Caco-2 (cell line): Measurements from ENCODE around the gene PFKFB3. TPM values are rescaled to one million over a fixed set of nuclear protein-coding genes. Genes with fewer than 3 reads are reported as not detected.

Experiments used
- BruUV-seq: library from RNA; stranded (reverse); fragments of 400-500 nt; replicated peaks from 2 replicates; lab custom pipeline; 2021; lab: Mats Ljungman, UMichigan
- CTCF ChIA-PET: fragments of 300-600 bp; sonication (Branson Sonifier 250); formaldehyde crosslinking; loops from one replicate; lab custom pipeline; 2022; ENCODE audit warnings: antibody characterized with exemption; lab: Charles Lee
- POLR2A ChIA-PET: fragments of 300-600 bp; sonication (Branson Sonifier 250); formaldehyde crosslinking; loops from one replicate; lab custom pipeline; 2022; ENCODE audit warnings: antibody characterized with exemption; lab: Charles Lee
- DNase-seq, 2 experiments: peaks; one replicate each; pipeline versions ENCODE4 v3.0.0 to v3.0.0-alpha.2; 2020 to 2022
- H3K27me3 ChIP-seq: replicated peaks from 2 replicates; pipeline ENCODE4 v1.6.0; 2011; ENCODE audit warnings: low read length; ENCODE audit not compliant: control insufficient read depth, insufficient read depth
- H3K36me3 ChIP-seq: 2 replicates; pipeline ENCODE4 v1.5.1; 2011; ENCODE audit warnings: low read length; ENCODE audit not compliant: control insufficient read depth, insufficient read depth
- H3K4me1 ChIP-seq: fragments of 250-450 bp; sonication (Bioruptor Pico); 2 replicates; pipeline ENCODE4 v1.5.1; 2020; ENCODE audit warnings: mild to moderate bottlenecking
- H3K4me3 ChIP-seq: 2 replicates; pipeline ENCODE4 v1.5.1; 2011; ENCODE audit warnings: low read depth, mild to moderate bottlenecking, control low read depth, low read length
- H3K9me3 ChIP-seq: fragments of 250-450 bp; sonication (Bioruptor Pico); 2 replicates; pipeline ENCODE4 v1.5.1; 2020; ENCODE audit warnings: mild to moderate bottlenecking, moderate library complexity
- H3K27ac Mint-ChIP-seq: one replicate; pipeline ENCODE4 v1.8.0; 2022; ENCODE audit warnings: mixed read lengths; ENCODE audit not compliant: unreplicated experiment
- H3K27me3 Mint-ChIP-seq: one replicate; pipeline ENCODE4 v1.8.0; 2022; ENCODE audit warnings: mixed read lengths; ENCODE audit not compliant: insufficient read depth, unreplicated experiment
- H3K36me3 Mint-ChIP-seq: one replicate; pipeline ENCODE4 v1.8.0; 2022; ENCODE audit warnings: mild to moderate bottlenecking, mixed read lengths; ENCODE audit not compliant: insufficient read depth, unreplicated experiment
- H3K4me1 Mint-ChIP-seq: one replicate; pipeline ENCODE4 v1.8.0; 2022; ENCODE audit warnings: low read depth, mixed read lengths; ENCODE audit not compliant: unreplicated experiment
- H3K4me3 Mint-ChIP-seq: one replicate; pipeline ENCODE4 v1.8.0; 2022; ENCODE audit warnings: mild to moderate bottlenecking, moderate library complexity, mixed read lengths; ENCODE audit not compliant: unreplicated experiment
- H3K9me3 Mint-ChIP-seq: one replicate; pipeline ENCODE4 v1.8.0; 2022; ENCODE audit warnings: mixed read lengths; ENCODE audit not compliant: unreplicated experiment
- CTCF ChIP-seq, 2 experiments: fragments of 200-600 bp in 1 of 2; IDR thresholded peaks; 1 replicate in 1 of 2; 2 replicates in 1 of 2; pipeline versions ENCODE4 v1.5.1 to v1.8.0; 2011 to 2022; ENCODE audit warnings: antibody characterized with exemption in 1 of 2, control low read depth in 1 of 2, inconsistent platforms in 1 of 2, low read depth in 1 of 2, low read length in 1 of 2, mild to moderate bottlenecking in 1 of 2, moderate library complexity in 1 of 2; ENCODE audit not compliant: insufficient read depth in 1 of 2, severe bottlenecking in 1 of 2, unreplicated experiment in 1 of 2
- intact Hi-C: fragments of 100-400 bp; cut with micrococcal nuclease; formaldehyde crosslinking; loops from one replicate; pipeline ENCODE4 v1.10.0; 2022; ENCODE audit not compliant: unreplicated experiment
- total RNA-seq: library from RNA; stranded (reverse); gene quantifications from 2 replicates; pipeline ENCODE4 v1.2.3, GENCODE V29; 2022

The PFKFB3 gene
- total RNA-seq, 1 experiment from 2014 or later = 33.0 TPM

GRCh38 chr10:6181249-6181648 is 21.5 kb upstream of the PFKFB3 start:
- CTCF ChIA-PET = no interaction called here

GRCh38 chr10:6182454-6183098 is 20.2 kb upstream of the PFKFB3 start:
- intact Hi-C loops = no loop called here

More at GRCh38 chr10:6181249-6181648, 21.5 kb upstream of the PFKFB3 start:
- H3K4me1 ChIP-seq = no peaks in the 10 kb centered on the region
- peaks cover 45% of the 10 kb centered on the region for H3K36me3 Mint-ChIP-seq
- no peaks in the 10 kb centered on the region for H3K9me3 Mint-ChIP-seq
- no TSS peak for BruUV-seq
- H3K4me3 Mint-ChIP-seq = no peak overlapping the region
- no peaks in the 10 kb centered on the region for H3K4me1 Mint-ChIP-seq
- no peak for DNase-seq
- POLR2A ChIA-PET = no interaction called here
- no peak overlapping the region for H3K27ac Mint-ChIP-seq
- no peaks in the 10 kb centered on the region for H3K9me3 ChIP-seq
- H3K36me3 ChIP-seq = no peaks in the 10 kb centered on the region
- intact Hi-C loops = no loop called here
- no peaks in the 10 kb centered on the region for H3K27me3 ChIP-seq
- TF ChIP-seq CTCF (IDR thresholded peaks at IDR 0.05; ENCODE audit: insufficient read depth in 1 of 2, low read depth in 1 of 2, low read length in 1 of 2, severe bottlenecking in 1 of 2, unreplicated experiment in 1 of 2) = no peak
- no peaks in the 10 kb centered on the region for H3K27me3 Mint-ChIP-seq
- H3K4me3 ChIP-seq = no peak overlapping the region

GRCh38 chr10:6185039-6185716 is 17.6 kb upstream of the PFKFB3 start:
- Mint-ChIP-seq H3K36me3 (peaks cover 28% of the 10 kb centered on the region), H3K27ac (peak overlapping the region; percentile 45), H3K4me1 (no peaks in the 10 kb centered on the region), H3K27me3 (no peaks in the 10 kb centered on the region), H3K4me3 (no peak overlapping the region), H3K9me3 (no peaks in the 10 kb centered on the region)
- ChIA-PET CTCF (no interaction called here), POLR2A (no interaction called here)
- no TSS peak for BruUV-seq
- no peak for DNase-seq
- intact Hi-C loops = no loop called here
- TF ChIP-seq CTCF (IDR thresholded peaks at IDR 0.05; ENCODE audit: insufficient read depth in 1 of 2, low read depth in 1 of 2, low read length in 1 of 2, severe bottlenecking in 1 of 2, unreplicated experiment in 1 of 2) = no peak
- H3K27me3 ChIP-seq = no peaks in the 10 kb centered on the region
- no peaks in the 10 kb centered on the region for H3K4me1 ChIP-seq
- H3K36me3 ChIP-seq = no peaks in the 10 kb centered on the region
- H3K4me3 ChIP-seq = no peak overlapping the region
- no peaks in the 10 kb centered on the region for H3K9me3 ChIP-seq

More at GRCh38 chr10:6182454-6183098, 20.2 kb upstream of the PFKFB3 start:
- H3K27me3 Mint-ChIP-seq = no peaks in the 10 kb centered on the region
- H3K4me3 Mint-ChIP-seq = no peak overlapping the region
- ChIA-PET CTCF (no interaction called here), POLR2A (interaction anchor here (0.5 kb wide), 1 partner anchor 293 kb away, joined by 4 read pairs; the partner anchor contains the start of genes ANKRD16 and FBH1)
- no peak overlapping the region for H3K27ac Mint-ChIP-seq
- no TSS peak for BruUV-seq
- H3K36me3 ChIP-seq = no peaks in the 10 kb centered on the region
- H3K4me3 ChIP-seq = no peak overlapping the region
- H3K36me3 Mint-ChIP-seq = peaks cover 42% of the 10 kb centered on the region
- no peaks in the 10 kb centered on the region for H3K27me3 ChIP-seq
- H3K4me1 Mint-ChIP-seq = no peaks in the 10 kb centered on the region
- H3K4me1 ChIP-seq = no peaks in the 10 kb centered on the region
- H3K9me3 Mint-ChIP-seq = no peaks in the 10 kb centered on the region
- TF ChIP-seq CTCF (IDR thresholded peaks at IDR 0.05; ENCODE audit: insufficient read depth in 1 of 2, low read depth in 1 of 2, low read length in 1 of 2, severe bottlenecking in 1 of 2, unreplicated experiment in 1 of 2) = no peak
- H3K9me3 ChIP-seq = no peaks in the 10 kb centered on the region
- DNase-seq = peak in 1 of 2 experiments; percentile 24
